GM23338 (cell line): ENCODE results near the gene KHSRP. TPM values are rescaled to one million over a fixed set of nuclear protein-coding genes. Genes with fewer than 3 reads are reported as not detected.

Experiments used
- ATAC-seq: fragments of 200-7000 bp; cut with Tn5 transposase; 3 replicates; pipeline ENCODE4 v1.9.1; 2020
- DNase-seq: peaks from one replicate; pipeline ENCODE4 v3.0.0-alpha.2; 2015; ENCODE audit warnings: low spot score
- H2AFZ ChIP-seq: fragments of 200-600 bp; sonication (generic); 2 replicates; pipeline ENCODE4 v1.8.0; 2016; ENCODE audit warnings: antibody characterized with exemption, mild to moderate bottlenecking, moderate library complexity
- H3F3A ChIP-seq: fragments of 200-600 bp; sonication (generic); replicated peaks from 2 replicates; pipeline ENCODE4 v1.8.0; 2017; ENCODE audit warnings: antibody characterized with exemption, mixed run types, low read depth
- H3K27ac ChIP-seq: fragments of 200-600 bp; sonication (generic); 2 replicates; pipeline ENCODE4 v1.6.1; 2016; ENCODE audit warnings: low read depth
- H3K27me3 ChIP-seq: fragments of 200-600 bp; sonication (generic); 2 replicates; pipeline ENCODE4 v1.8.0; 2016; ENCODE audit warnings: mild to moderate bottlenecking, mixed run types, moderate library complexity; ENCODE audit not compliant: insufficient read depth
- H3K36me3 ChIP-seq: fragments of 200-600 bp; sonication (generic); 2 replicates; pipeline ENCODE4 v1.8.0; 2016; ENCODE audit warnings: mild to moderate bottlenecking; ENCODE audit not compliant: insufficient read depth
- H3K4me1 ChIP-seq: fragments of 200-600 bp; sonication (generic); 2 replicates; pipeline ENCODE4 v1.8.0; 2016; ENCODE audit warnings: mild to moderate bottlenecking, moderate library complexity; ENCODE audit not compliant: insufficient read depth
- H3K4me2 ChIP-seq: fragments of 200-600 bp; sonication (generic); 2 replicates; pipeline ENCODE4 v1.7.1; 2017; ENCODE audit warnings: mixed run types
- H3K4me3 ChIP-seq: fragments of 200-600 bp; sonication (generic); 2 replicates; pipeline ENCODE4 v1.6.1; 2016; ENCODE audit warnings: mixed run types
- H3K79me2 ChIP-seq: fragments of 200-600 bp; sonication (generic); replicated peaks from 2 replicates; pipeline ENCODE4 v1.8.0; 2017; ENCODE audit warnings: mild to moderate bottlenecking; ENCODE audit not compliant: insufficient read depth
- H3K9me2 ChIP-seq: fragments of 200-600 bp; sonication (generic); 2 replicates; pipeline ENCODE4 v1.8.0; 2017; ENCODE audit not compliant: insufficient read depth
- H4K20me1 ChIP-seq: fragments of 200-600 bp; sonication (generic); replicated peaks from 2 replicates; pipeline ENCODE4 v1.8.0; 2017; ENCODE audit warnings: mild to moderate bottlenecking; ENCODE audit not compliant: insufficient read depth
- H3K27ac Mint-ChIP-seq: 2 replicates; pipeline ENCODE4 v1.8.0; 2020; ENCODE audit warnings: inconsistent platforms, mild to moderate bottlenecking, moderate library complexity, mixed read lengths
- H3K27me3 Mint-ChIP-seq: 3 replicates; pipeline ENCODE4 v1.8.0; 2022; ENCODE audit warnings: low read depth, mild to moderate bottlenecking, moderate library complexity, mixed read lengths, inconsistent platforms; ENCODE audit not compliant: insufficient read depth, poor library complexity
- H3K36me3 Mint-ChIP-seq: 3 replicates; pipeline ENCODE4 v1.8.0; 2021; ENCODE audit warnings: low read depth, mild to moderate bottlenecking, inconsistent platforms, moderate library complexity, mixed read lengths
- H3K4me1 Mint-ChIP-seq: 3 replicates; pipeline ENCODE4 v1.8.0; 2020; ENCODE audit warnings: mild to moderate bottlenecking, inconsistent platforms, mixed read lengths
- H3K4me3 Mint-ChIP-seq: 3 replicates; pipeline ENCODE4 v1.8.0; 2021; ENCODE audit warnings: moderate library complexity, mild to moderate bottlenecking, inconsistent platforms, mixed read lengths
- H3K9me3 Mint-ChIP-seq: 3 replicates; pipeline ENCODE4 v1.8.0; 2020; ENCODE audit warnings: moderate library complexity, mild to moderate bottlenecking, inconsistent platforms, mixed read lengths
- CREB1 ChIP-seq: fragments of 250-450 bp; sonication (Bioruptor Pico); IDR thresholded peaks from 2 replicates; pipeline ENCODE4 v1.5.0; 2020; ENCODE audit warnings: low read depth, mild to moderate bottlenecking, moderate library complexity
- EZH2 ChIP-seq: fragments of 200-600 bp; sonication (generic); IDR thresholded peaks from one replicate; pipeline ENCODE4 v1.8.0; 2017; ENCODE audit warnings: antibody characterized with exemption, mild to moderate bottlenecking, low read depth; ENCODE audit not compliant: unreplicated experiment
- EZH2phosphoT487 ChIP-seq: fragments of 200-600 bp; sonication (generic); IDR thresholded peaks from one replicate; pipeline ENCODE4 v1.8.1; 2018; ENCODE audit warnings: antibody characterized with exemption; ENCODE audit not compliant: unreplicated experiment
- JUNB ChIP-seq: IDR thresholded peaks from one replicate; pipeline ENCODE4 v1.6.1; 2016; ENCODE audit warnings: antibody characterized with exemption; ENCODE audit not compliant: unreplicated experiment
- POLR2AphosphoS5 ChIP-seq: IDR thresholded peaks from 2 replicates; pipeline ENCODE4 v1.6.1; 2016; ENCODE audit warnings: antibody characterized with exemption, low read depth
- REST ChIP-seq: IDR thresholded peaks from one replicate; pipeline ENCODE4 v1.6.1; 2018; ENCODE audit warnings: antibody characterized with exemption; ENCODE audit not compliant: unreplicated experiment
- STAT1 ChIP-seq: IDR thresholded peaks from one replicate; pipeline ENCODE4 v1.6.1; 2016; ENCODE audit warnings: antibody characterized with exemption; ENCODE audit not compliant: unreplicated experiment
- ZNF114 ChIP-seq: fragments of 250-450 bp; sonication (Bioruptor Pico); IDR thresholded peaks from 2 replicates; pipeline ENCODE4 v1.5.0; 2020; ENCODE audit warnings: mild to moderate bottlenecking, moderate library complexity
- polyA plus RNA-seq: library from polyadenylated mRNA; unstranded; fragments of >200 nt; fragmentation: Nextera tagmentation; extraction: Ambion mirVana; gene quantifications from 2 replicates; pipeline ENCODE4 v1.2.1, GENCODE V29; 2016
- total RNA-seq: library from RNA; depleted of rRNA; stranded (reverse); fragments of >200 nt; shearing (Covaris generic); gene quantifications from 2 replicates; pipeline ENCODE4 v1.2.3, GENCODE V29; 2014
- TF ChIP-seq, protein P1 (sequence below): fragments of 250-450 bp; sonication (Bioruptor Pico); IDR thresholded peaks from 2 replicates; pipeline ENCODE4 v1.5.0; 2020; ENCODE audit warnings: mild to moderate bottlenecking, moderate library complexity

KHSRP gene
- total and polyA plus RNA-seq, 2 experiments from 2014 or later: 129 to 359 TPM

- Histone ChIP-seq H3K36me3 (peaks cover 38% of the 10 kb centered on the region), H3K79me2 (peaks cover 37% of the 10 kb centered on the region), H3K9me2 (no peaks in the 10 kb centered on the region), H3K27ac (no peak overlapping the region), H2AFZ (no peak overlapping the region), H4K20me1 (peaks cover 34% of the 10 kb centered on the region), H3K4me2 (no peak overlapping the region), H3K4me1 (peaks cover 10% of the 10 kb centered on the region), H3F3A (peaks cover 24% of the 10 kb centered on the region), H3K4me3 (no peak overlapping the region), H3K27me3 (no peaks in the 10 kb centered on the region)
- DNase-seq: no peak
- TF ChIP-seq POLR2AphosphoS5 (no peak), CREB1 (CRISPR knock-in tag) (no peak), STAT1 (no peak)
- TF ChIP-seq, protein P1, sequence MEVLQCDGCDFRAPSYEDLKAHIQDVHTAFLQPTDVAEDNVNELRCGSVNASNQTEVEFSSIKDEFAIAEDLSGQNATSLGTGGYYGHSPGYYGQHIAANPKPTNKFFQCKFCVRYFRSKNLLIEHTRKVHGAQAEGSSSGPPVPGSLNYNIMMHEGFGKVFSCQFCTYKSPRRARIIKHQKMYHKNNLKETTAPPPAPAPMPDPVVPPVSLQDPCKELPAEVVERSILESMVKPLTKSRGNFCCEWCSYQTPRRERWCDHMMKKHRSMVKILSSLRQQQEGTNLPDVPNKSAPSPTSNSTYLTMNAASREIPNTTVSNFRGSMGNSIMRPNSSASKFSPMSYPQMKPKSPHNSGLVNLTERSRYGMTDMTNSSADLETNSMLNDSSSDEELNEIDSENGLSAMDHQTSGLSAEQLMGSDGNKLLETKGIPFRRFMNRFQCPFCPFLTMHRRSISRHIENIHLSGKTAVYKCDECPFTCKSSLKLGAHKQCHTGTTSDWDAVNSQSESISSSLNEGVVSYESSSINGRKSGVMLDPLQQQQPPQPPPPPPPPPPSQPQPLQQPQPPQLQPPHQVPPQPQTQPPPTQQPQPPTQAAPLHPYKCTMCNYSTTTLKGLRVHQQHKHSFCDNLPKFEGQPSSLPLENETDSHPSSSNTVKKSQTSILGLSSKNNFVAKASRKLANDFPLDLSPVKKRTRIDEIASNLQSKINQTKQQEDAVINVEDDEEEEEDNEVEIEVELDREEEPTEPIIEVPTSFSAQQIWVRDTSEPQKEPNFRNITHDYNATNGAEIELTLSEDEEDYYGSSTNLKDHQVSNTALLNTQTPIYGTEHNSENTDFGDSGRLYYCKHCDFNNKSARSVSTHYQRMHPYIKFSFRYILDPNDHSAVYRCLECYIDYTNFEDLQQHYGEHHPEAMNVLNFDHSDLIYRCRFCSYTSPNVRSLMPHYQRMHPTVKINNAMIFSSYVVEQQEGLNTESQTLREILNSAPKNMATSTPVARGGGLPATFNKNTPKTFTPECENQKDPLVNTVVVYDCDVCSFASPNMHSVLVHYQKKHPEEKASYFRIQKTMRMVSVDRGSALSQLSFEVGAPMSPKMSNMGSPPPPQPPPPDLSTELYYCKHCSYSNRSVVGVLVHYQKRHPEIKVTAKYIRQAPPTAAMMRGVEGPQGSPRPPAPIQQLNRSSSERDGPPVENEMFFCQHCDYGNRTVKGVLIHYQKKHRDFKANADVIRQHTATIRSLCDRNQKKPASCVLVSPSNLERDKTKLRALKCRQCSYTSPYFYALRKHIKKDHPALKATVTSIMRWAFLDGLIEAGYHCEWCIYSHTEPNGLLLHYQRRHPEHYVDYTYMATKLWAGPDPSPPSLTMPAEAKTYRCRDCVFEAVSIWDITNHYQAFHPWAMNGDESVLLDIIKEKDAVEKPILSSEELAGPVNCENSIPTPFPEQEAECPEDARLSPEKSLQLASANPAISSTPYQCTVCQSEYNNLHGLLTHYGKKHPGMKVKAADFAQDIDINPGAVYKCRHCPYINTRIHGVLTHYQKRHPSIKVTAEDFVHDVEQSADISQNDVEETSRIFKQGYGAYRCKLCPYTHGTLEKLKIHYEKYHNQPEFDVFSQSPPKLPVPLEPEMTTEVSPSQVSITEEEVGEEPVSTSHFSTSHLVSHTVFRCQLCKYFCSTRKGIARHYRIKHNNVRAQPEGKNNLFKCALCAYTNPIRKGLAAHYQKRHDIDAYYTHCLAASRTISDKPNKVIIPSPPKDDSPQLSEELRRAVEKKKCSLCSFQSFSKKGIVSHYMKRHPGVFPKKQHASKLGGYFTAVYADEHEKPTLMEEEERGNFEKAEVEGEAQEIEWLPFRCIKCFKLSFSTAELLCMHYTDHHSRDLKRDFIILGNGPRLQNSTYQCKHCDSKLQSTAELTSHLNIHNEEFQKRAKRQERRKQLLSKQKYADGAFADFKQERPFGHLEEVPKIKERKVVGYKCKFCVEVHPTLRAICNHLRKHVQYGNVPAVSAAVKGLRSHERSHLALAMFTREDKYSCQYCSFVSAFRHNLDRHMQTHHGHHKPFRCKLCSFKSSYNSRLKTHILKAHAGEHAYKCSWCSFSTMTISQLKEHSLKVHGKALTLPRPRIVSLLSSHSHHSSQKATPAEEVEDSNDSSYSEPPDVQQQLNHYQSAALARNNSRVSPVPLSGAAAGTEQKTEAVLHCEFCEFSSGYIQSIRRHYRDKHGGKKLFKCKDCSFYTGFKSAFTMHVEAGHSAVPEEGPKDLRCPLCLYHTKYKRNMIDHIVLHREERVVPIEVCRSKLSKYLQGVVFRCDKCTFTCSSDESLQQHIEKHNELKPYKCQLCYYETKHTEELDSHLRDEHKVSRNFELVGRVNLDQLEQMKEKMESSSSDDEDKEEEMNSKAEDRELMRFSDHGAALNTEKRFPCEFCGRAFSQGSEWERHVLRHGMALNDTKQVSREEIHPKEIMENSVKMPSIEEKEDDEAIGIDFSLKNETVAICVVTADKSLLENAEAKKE (CRISPR knock-in tag): no peak
- no peaks in the 10 kb centered on the region; the same call in 2 of the 3 replicates for H3K9me3 Mint-ChIP-seq
- ATAC-seq: no peak
- no peak overlapping the region for H3K27ac Mint-ChIP-seq
- H3K4me3 Mint-ChIP-seq: no peak overlapping the region
- peaks cover 21% of the 10 kb centered on the region for H3K4me1 Mint-ChIP-seq
- H3K27me3 Mint-ChIP-seq: peaks cover 10% of the 10 kb centered on the region
- H3K36me3 Mint-ChIP-seq: peaks cover 88% of the 10 kb centered on the region
Observed at GRCh38 chr19:6416658-6417405, 7.8 kb downstream of the KHSRP start.

DNA sequence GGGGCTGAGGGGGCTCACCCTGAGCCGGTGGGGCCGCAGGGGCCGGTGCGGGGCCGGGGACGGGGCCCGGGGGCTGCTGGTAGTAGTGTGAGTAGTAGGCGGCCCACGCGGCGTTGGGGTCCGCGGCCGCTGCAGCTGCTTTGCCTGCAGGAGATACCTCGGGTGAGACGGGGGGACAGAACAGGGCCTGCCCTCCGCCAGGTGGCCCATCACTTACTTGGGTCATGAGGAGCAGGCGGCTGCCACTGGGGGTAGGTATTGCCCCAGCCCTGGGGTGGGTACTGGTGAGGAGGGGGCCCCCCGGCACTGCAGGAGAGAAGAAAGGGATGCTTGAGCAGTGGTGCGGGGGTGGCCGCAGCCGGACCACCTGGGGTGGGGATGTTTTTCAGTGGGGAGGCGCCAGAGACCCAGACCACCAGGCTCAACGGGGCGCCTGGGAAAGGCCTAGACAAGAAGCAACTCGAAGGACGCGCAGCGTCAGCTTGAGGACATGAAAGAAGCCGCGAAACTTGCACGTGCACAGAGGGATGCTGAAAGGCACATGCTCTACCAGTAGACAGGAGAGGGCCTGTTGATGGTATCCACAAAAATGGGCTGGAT is 8.9 kb downstream of the KHSRP start:
- Mint-ChIP-seq H3K36me3 (peaks cover 76% of the 10 kb centered on the region), H3K27ac (no peak overlapping the region), H3K9me3 (no peaks in the 10 kb centered on the region; the same call in 2 of the 3 replicates), H3K4me1 (peaks cover 21% of the 10 kb centered on the region), H3K27me3 (peaks cover 10% of the 10 kb centered on the region), H3K4me3 (no peak overlapping the region)
- Histone ChIP-seq H2AFZ (no peak overlapping the region), H3K9me2 (no peaks in the 10 kb centered on the region), H3F3A (peaks cover 24% of the 10 kb centered on the region), H4K20me1 (peaks cover 24% of the 10 kb centered on the region; the same call in 1 of the 2 replicates), H3K27ac (no peak overlapping the region; the same call in 1 of the 2 replicates), H3K4me2 (no peak overlapping the region), H3K4me3 (no peak overlapping the region), H3K27me3 (no peaks in the 10 kb centered on the region), H3K4me1 (peaks cover 10% of the 10 kb centered on the region), H3K36me3 (peaks cover 33% of the 10 kb centered on the region), H3K79me2 (peaks cover 26% of the 10 kb centered on the region)
- ATAC-seq (no peak), DNase-seq (no peak)
- TF ChIP-seq EZH2 (no peak), JUNB (no peak), EZH2phosphoT487 (no peak), STAT1 (no peak), POLR2AphosphoS5 (no peak), REST (no peak), ZNF114 (no peak)
